GM12892 (cell line): ENCODE data around the gene ACVR1.

Source experiments
- POLR2A ChIP-seq: IDR thresholded peaks from 2 replicates; pipeline ENCODE4 v1.6.1; 2011; ENCODE audit warnings: low read depth, low read length, control low read depth
- TAF1 ChIP-seq: IDR thresholded peaks from 2 replicates; pipeline ENCODE4 v1.6.1; 2011; ENCODE audit warnings: low read depth, mild to moderate bottlenecking, control low read depth, low read length, borderline replicate concordance

GRCh38 chr2:157901325-157901724 lies 25.2 kb upstream of the ACVR1 start:
- TF ChIP-seq POLR2A (no peak), TAF1 (no peak)
